Measurements from ENCODE around the gene HARBI1.

Gene HARBI1

GRCh38 chr11:46617134-46617971, at the start of gene HARBI1, which contains the start of gene ATG13:
HARBI1 (minus strand) TSS chr11:46617227; CDS start chr11:46616237, 990 bp downstream.
ATG13 (plus strand) TSS chr11:46617553; CDS start chr11:46644292, 26,739 bp downstream.
- H3K27ac ChIP-seq = peak within 1 kb of the TSS; percentile 94
- DNase-seq (ENCODE audit: low read depth, low spot score) = peak; percentile 66

DNA sequence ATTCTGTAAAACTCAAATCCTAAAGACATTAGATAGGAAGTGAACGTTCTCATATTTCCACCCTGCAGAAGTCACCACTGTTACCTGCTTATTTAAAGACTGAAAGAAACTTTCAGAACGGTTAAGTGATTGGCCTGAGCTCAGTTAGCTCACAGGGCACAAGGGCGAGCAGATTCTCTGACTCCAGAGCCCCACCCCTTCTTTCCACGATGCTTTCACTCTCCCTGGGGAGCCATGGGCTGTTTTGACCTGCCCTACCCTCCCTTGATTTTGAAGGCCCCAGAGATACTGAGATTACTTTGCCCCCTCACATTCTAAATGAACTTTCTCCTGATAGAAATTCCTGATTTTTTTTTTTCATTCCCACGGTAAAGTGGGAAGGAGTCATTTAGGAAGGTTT, 49.5 kb upstream of the HARBI1 start:
- no peak for DNase-seq (ENCODE audit: low read depth, low spot score)
- H3K27ac ChIP-seq = no peak overlapping the region

DNA sequence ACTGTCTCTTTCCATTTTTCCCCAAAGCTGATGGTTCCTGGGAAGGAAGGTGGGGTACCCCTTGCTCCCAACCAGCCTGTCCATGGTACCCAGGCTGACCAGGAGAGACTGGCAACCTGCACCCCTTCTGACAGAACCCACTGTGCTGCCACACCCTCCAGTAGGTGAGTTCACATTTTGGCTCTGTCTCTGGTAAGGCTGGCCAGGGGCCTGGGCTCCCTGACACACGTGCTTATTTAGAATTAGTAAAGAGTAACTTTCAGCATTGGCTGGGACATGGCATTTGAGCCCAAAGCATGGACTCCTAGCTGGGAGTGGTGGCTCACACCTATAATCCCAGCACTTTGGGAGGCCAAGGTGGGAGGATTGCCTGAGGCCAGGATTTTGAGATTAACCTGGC, 48.3 kb upstream of the HARBI1 start:
- H3K27ac ChIP-seq = no peak overlapping the region
- no peak for DNase-seq (ENCODE audit: low read depth, low spot score)

DNA sequence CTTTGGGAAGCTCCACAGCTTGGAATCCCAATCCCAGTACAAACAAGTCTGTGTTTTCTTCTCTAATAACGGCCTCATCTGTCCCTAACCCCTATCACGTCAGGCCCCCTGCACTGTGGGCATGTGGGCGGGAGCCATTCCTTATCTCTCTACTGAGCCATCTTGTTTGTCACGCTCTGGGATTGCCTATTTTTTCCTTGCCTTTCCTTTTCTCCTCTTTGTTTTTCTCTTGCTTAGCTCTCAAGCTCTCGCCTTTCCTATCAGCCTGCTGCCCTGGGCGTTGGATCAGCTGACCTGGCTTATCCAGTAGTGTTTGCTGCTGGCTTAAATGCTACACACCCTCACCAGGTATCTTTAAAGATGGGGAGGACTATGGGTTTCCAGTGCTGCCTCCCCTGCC, 47.6 kb upstream of the HARBI1 start:
- no peak overlapping the region for H3K27ac ChIP-seq
- no peak for DNase-seq (ENCODE audit: low read depth, low spot score)

- DNase-seq (ENCODE audit: low read depth, low spot score) = no peak
- peak overlapping the region; percentile 37 for H3K27ac ChIP-seq
These were observed 46.4 kb upstream of the HARBI1 start for GRCh38 chr11:46663277-46663940.

DNA sequence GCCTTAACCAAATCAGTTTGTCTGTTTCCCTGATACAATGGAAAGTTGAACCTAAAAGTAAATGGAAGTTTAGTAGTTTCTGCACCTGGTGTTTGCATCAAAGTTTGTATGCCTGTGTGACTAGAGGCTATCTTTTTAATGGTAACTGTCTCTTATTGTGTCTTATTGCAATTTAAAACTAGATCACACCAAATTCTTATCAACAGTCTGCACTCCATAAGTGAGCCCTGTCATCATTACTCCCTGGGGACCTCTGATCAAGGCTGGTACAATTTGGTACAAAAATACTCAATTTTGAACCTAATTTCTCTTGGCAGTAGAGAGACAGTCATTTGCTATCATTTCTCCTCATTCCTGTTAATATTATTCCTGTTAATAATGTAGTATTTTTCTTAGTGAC, 45.3 kb upstream of the HARBI1 start:
- no peak for DNase-seq (ENCODE audit: low read depth, low spot score)
- H3K27ac ChIP-seq = no peak overlapping the region

DNA sequence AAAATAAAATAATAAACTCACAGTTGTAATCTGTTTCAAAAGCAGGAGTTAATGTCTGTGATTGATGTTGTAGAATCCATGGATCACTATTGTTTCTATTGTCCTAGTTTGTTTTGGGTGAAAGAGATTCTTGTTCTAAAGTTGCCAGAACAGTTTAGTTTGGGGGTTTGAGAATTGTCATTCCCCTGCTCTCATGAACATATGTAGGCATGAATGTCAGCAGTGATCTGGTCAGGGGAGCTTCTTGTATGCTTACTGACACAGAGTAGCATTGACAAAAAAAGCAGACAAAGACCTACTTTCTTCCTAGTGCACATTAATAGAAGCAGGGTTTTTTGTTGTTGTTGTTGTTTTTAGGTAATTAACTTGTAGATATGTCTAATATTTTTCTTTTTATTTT, 44.8 kb upstream of the HARBI1 start:
- DNase-seq (ENCODE audit: low read depth, low spot score) = no peak
- H3K27ac ChIP-seq = no peak overlapping the region

DNA sequence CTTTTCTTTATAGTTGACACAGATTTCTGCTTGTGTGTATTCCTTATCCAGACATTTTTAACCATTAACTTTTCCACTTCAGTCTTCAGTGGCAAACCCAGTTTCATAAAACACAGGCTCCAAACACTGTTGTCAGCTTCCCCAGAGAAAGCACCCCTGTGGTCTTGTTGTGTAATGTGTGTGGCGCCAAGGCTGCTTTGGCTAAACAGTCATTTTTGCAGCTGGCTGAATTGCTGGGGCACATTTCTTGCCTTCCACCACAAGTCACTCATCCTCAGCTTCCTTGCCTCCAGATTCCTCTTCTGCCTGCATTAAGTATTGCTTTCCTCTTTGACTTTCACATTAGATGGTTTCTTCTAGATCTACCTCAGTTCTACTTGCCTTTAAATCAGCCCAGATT, 42.9 kb upstream of the HARBI1 start:
- no peak overlapping the region for H3K27ac ChIP-seq
- DNase-seq (ENCODE audit: low read depth, low spot score) = no peak

DNA sequence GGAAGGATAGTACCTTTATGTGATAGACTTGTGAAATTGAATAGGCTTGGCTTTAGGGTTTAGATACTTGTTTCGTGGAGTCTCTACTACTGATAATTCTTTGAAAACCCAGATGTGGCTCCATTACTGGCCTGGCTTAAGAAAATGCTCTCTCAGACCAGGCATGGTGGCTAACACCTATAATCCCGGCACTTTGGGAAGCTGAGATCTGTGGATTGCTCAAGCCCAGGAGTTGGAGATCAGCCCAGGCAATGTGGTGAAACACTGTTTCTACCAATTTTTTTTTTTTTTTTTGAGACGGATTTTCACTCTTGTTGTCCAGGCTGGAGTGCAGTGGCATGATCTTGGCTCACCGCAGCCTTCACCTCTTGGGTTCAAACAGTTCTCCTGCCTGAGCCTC, 41.2 kb upstream of the HARBI1 start:
- no peak for DNase-seq (ENCODE audit: low read depth, low spot score)
- no peak overlapping the region for H3K27ac ChIP-seq

DNA sequence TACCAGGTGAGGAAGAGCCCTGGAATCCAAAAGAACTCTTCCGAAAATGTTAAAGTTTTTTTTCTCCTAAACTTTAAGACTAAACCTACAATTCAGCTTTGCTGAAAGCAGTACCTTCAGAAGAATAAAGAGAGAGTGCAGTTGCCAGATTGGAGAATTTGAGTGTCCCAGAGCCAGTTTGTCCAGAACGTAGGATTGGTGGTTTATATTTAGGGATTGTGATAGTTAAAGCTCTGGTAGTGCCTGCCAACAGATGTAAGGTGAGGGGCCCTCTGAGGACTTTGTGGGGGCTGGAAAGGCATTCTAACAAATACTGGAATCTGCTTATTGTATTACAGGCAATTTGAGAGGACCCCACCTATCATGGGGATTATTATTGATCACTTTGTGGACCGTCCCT, 40.2 kb upstream of the HARBI1 start:
- no peak overlapping the region for H3K27ac ChIP-seq

DNA sequence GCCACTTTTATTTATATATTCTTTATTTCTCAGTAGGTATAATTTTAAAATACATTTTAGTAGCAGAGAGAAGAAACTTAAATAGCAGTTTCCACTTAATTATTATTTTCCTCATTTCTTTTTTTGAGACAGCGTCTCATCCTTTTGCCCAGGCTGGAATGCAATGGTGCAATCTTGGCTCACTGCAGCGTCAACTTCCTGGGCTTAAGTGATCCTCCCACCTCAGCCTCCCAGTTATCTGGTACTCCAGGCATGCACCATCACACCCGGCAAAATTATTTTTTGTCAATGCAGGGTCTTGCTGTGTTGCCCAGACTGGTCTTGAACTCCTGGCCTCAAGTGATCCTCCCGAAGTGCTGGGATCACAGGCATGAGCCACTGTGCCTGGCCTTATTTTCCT, 38.6 kb upstream of the HARBI1 start:
- no peak overlapping the region for H3K27ac ChIP-seq
- no peak for DNase-seq (ENCODE audit: low read depth, low spot score)

More for the DNA sequence above, 40.2 kb upstream of the HARBI1 start:
- no peak for DNase-seq (ENCODE audit: low read depth, low spot score)

DNA sequence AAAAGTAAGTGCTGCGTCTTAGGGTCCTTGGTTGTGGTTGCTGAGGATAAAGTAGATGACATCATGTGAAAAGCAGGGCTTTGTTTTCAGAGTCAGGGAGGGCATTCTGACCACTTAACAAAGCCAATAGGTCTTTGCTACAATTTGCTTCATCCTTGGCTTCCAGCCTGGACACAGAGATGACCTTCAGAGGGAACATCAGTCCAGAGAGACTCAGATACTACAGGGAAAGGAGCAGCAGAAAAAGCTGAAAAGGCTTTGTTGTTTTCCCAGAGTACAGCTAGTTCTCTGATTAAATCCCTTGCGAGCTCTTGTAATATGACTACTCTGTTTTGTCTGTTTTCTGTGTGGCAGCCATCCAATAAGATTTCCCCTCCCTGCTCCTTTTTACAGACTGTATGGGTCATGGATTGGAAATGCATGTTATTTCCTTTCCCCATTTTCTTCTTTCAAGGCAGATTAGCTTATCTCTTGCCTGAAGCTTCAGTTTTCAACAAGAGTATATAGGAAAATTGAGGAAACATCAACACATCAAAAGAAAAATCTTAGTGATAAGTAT, 32.2 kb upstream of the HARBI1 start:
- no peak for DNase-seq (ENCODE audit: low read depth, low spot score)
- H3K27ac ChIP-seq = peak overlapping the region; percentile 59

DNA sequence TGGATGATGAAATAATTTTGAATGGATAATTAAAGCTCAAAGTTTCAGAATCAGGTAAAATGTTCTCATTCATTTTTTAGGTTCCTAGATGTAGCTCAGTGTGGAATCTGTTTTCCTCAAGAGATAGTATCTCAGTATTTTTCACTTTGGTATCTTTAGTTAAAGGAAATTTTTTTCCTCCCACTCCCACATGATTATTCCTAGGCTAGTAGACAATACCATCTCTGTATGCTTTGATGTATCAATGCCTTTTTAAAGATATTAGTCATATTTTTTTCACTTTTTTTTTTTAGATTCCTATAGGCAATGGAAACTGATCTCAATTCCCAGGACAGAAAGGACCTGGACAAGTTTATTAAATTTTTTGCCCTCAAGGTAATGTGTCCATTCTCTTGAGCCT, 27.0 kb upstream of the HARBI1 start:
- no peak overlapping the region for H3K27ac ChIP-seq
- no peak for DNase-seq (ENCODE audit: low read depth, low spot score)

DNA sequence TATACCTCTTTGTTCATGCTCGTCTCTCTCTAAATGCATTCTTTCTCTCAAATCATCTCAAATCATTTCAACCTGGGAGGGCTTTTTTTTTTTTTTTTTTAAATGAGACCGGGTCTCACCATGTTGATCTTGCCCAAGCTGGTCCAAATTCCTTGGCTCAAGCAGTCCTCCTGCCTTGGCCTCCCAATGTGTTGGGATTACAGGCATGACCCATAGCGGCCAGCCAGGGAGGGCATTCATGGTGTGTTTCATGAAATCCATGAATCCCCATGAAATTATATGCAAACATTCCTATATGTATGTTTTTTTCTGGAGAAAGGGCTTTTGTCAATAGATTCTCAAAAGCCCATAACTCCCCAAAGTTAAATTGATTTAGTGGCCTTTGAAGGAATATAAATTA, 26.5 kb upstream of the HARBI1 start:
- no peak for DNase-seq (ENCODE audit: low read depth, low spot score)

GRCh38 chr11:46642627-46643335, 25.8 kb upstream of the HARBI1 start:
- no peak overlapping the region for H3K27ac ChIP-seq
- no peak for DNase-seq (ENCODE audit: low read depth, low spot score)

More for the DNA sequence above, 26.5 kb upstream of the HARBI1 start:
- no peak overlapping the region for H3K27ac ChIP-seq

- DNase-seq (ENCODE audit: low read depth, low spot score) = no peak
These were observed 24.6 kb upstream of the HARBI1 start for GRCh38 chr11:46641639-46642038.

DNA sequence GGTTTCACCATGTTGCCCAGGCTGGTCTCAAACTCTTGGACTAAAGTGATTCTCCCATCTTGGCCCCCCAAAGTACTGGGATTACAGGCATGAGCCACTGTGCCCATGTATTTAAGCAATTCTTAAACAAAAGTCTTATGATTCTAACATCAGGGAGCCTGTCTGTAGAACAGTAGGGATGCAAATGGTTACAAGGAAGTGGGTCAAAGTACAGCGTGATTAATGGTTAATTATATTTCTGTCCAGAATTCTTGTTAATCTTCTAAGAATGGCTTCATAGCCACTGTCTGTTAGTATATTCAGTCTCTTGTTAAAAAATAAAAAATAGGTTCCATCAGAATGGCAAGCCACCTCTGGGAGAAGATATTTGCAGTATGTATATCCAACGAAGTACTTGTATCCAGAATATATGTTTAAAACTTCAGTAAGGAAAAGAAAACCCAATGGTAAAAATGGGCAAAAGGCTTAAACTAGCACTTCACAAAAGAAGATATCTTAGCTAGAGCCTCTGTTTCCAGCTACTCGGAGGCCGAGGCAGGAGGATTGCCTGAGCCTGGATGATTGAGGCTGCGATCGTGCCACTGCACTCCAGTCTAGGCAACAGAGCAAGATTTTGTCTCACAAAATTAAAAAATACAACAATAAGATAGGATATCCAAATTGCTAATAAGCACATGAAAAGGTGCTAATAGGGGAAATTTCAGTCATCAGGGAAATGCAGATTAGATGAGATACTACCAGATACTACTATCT, 23.2 kb upstream of the HARBI1 start:
- DNase-seq (ENCODE audit: low read depth, low spot score) = no peak
- no peak overlapping the region for H3K27ac ChIP-seq

More at GRCh38 chr11:46641639-46642038, 24.6 kb upstream of the HARBI1 start:
- H3K27ac ChIP-seq = no peak overlapping the region

DNA sequence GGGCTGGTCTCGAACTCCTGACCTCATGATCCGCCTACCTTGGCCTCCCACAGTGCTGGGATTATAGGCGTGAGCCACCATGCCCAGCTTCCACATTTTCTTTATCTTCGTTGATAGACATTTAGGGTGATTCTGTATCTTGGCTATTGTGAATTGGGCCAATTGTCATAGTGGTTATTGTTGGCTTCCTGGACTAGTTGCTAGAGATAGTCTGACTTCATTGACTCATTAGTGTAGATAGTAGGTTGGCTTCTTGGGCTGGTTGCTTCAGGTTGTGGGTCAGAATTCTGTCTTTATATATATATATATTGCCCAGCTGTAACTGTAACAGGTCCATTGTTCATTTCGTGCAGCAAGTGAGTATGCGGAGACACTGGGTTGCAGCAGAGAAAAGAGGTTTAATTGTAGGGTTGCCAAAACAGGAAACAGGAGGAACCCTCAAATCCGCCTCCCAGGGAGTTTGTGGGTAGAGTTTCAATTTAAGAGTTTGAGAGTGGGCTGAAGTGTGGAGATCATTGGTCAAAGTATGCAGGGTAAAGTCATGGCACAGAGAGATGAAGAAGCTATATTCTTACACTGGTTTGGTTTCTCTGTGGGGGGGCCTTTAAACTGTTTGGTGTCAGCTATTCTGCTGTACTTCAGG, 22.3 kb upstream of the HARBI1 start:
- DNase-seq (ENCODE audit: low read depth, low spot score) = no peak
- no peak overlapping the region for H3K27ac ChIP-seq

GRCh38 chr11:46637546-46637945, 20.5 kb upstream of the HARBI1 start:
- H3K27ac ChIP-seq = no peak overlapping the region

More at GRCh38 chr11:46637546-46637945, 20.5 kb upstream of the HARBI1 start:
- no peak for DNase-seq (ENCODE audit: low read depth, low spot score)

Data from epithelial cell of prostate (primary cell).